Common myeloid progenitor, CD34-positive (primary cell): ENCODE measurements around the gene POU2F2.
A peak's percentile ranks its signal among the peaks of the same experiment; 100 is the strongest.

Experiments used
- CTCF ChIA-PET: fragments of 350-600 bp; sonication (Branson Sonifier 250); formaldehyde crosslinking; loops from one replicate; lab custom pipeline; 2021; ENCODE audit warnings: antibody characterized with exemption; lab: Charles Lee
- POLR2A ChIA-PET: fragments of 350-600 bp; sonication (Branson Sonifier 250); formaldehyde crosslinking; loops from one replicate; lab custom pipeline; 2021; ENCODE audit warnings: antibody characterized with exemption; lab: Charles Lee
- DNase-seq, 3 donors: peaks; one replicate each; pipeline versions ENCODE4 v3.0.0 to v3.0.0-alpha.2; 2013
- H3K27ac ChIP-seq, 2 experiments: 1 replicate in 1 of 2; 2 replicates in 1 of 2; pipeline ENCODE4 v1.7.0; 2013; ENCODE audit warnings: inconsistent platforms in 2 of 2, low read length in 2 of 2, mild to moderate bottlenecking in 2 of 2, low read depth in 1 of 2, moderate library complexity in 1 of 2; ENCODE audit not compliant: severe bottlenecking in 2 of 2, insufficient read depth in 1 of 2, poor library complexity in 1 of 2
- H3K27me3 ChIP-seq, 5 experiments: replicated peaks in 2 of 5; 1 replicate in 3 of 5; 2 replicates in 2 of 5; pipeline versions ENCODE4 v1.6.1 to v1.7.0; 2013; ENCODE audit warnings: low read length in 4 of 5, mild to moderate bottlenecking in 2 of 5, moderate library complexity in 2 of 5, inconsistent platforms in 1 of 5; ENCODE audit not compliant: insufficient read depth in 5 of 5, control insufficient read depth in 4 of 5
- H3K36me3 ChIP-seq, 4 experiments: 1 replicate in 2 of 4; 2 replicates in 2 of 4; pipeline versions ENCODE4 v1.6.1 to v1.7.0; 2013; ENCODE audit warnings: low read length in 3 of 4, control low read depth in 1 of 4, mild to moderate bottlenecking in 1 of 4; ENCODE audit not compliant: control insufficient read depth in 4 of 4, insufficient read depth in 4 of 4
- H3K4me1 ChIP-seq, 4 experiments: 1 replicate in 3 of 4; 2 replicates in 1 of 4; pipeline versions ENCODE4 v1.6.1 to v1.7.1; 2013; ENCODE audit warnings: low read length in 3 of 4, mild to moderate bottlenecking in 3 of 4, control low read depth in 1 of 4, inconsistent platforms in 1 of 4, moderate library complexity in 1 of 4; ENCODE audit not compliant: control insufficient read depth in 4 of 4, insufficient read depth in 4 of 4; ENCODE audit errors: control extremely low read depth in 1 of 4
- H3K4me3 ChIP-seq, 7 experiments: 1 replicate in 4 of 7; 2 replicates in 3 of 7; pipeline versions ENCODE4 v1.5.1 to v1.7.0; 2013; ENCODE audit warnings: mild to moderate bottlenecking in 7 of 7, low read length in 6 of 7, moderate library complexity in 6 of 7, inconsistent platforms in 2 of 7, low read depth in 2 of 7, control low read depth in 1 of 7; ENCODE audit not compliant: insufficient read depth in 4 of 7, control insufficient read depth in 1 of 7; ENCODE audit errors: extremely low read depth in 1 of 7
- H3K9me3 ChIP-seq, 5 experiments: 1 replicate in 4 of 5; 2 replicates in 1 of 5; pipeline versions ENCODE4 v1.6.1 to v1.7.1; 2013; ENCODE audit warnings: low read length in 4 of 5, mild to moderate bottlenecking in 2 of 5, inconsistent platforms in 1 of 5, low read depth in 1 of 5, moderate library complexity in 1 of 5; ENCODE audit not compliant: control insufficient read depth in 4 of 5, insufficient read depth in 2 of 5; ENCODE audit errors: control extremely low read depth in 1 of 5
- WGBS: methylation state at CpG from one replicate; pipeline ENCODE4 v1.1.5; 2013; ENCODE audit not compliant: insufficient coverage; 5-methylcytosine and 5-hydroxymethylcytosine counted together

The POU2F2 gene

DNA sequence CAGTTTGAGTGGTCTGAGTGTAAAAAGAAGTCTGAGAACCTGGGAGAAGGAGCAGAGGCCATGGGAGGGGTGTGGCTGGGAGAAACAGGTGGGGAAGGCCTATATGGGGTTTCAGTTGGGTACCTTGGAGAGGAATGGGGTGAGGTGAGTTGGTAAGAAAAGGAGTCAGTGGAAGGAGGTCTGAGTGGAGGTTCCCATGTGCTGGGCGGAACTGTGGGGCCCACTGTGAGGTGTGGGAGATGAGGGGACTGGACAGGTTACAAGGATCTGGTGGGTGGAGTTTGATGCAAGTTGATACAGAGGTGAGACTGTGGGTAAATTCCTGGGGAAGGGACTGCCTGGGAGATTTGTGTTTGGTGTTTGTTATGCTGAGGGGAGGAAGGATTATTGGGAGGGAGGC, 54.2 kb downstream of the POU2F2 start:
- DNase-seq: no peak
- ChIA-PET POLR2A (interaction anchor here (0.9 kb wide), 1 partner anchor 27 kb away, joined by 3 read pairs; no protein-coding TSS in a partner anchor), CTCF (interaction anchor here (4.5 kb wide), 1 partner anchor 15 kb away, joined by 31 read pairs; no protein-coding TSS in a partner anchor)
- Histone ChIP-seq H3K27ac (peak overlapping the region; percentile 94 to 99), H3K36me3 (peaks cover 6 to 42% (median 34%) of the 10 kb centered on the region in 4 experiments), H3K4me3 (peak overlapping the region in 1 of 7 experiments; percentile 90), H3K4me1 (peaks cover 8 to 29% (median 24%) of the 10 kb centered on the region in 4 experiments), H3K9me3 (no peaks in the 10 kb centered on the region), H3K27me3 (no peaks in the 10 kb centered on the region)
- 100% methylated on average over 1 of the region's 1 CpG for WGBS

DNA sequence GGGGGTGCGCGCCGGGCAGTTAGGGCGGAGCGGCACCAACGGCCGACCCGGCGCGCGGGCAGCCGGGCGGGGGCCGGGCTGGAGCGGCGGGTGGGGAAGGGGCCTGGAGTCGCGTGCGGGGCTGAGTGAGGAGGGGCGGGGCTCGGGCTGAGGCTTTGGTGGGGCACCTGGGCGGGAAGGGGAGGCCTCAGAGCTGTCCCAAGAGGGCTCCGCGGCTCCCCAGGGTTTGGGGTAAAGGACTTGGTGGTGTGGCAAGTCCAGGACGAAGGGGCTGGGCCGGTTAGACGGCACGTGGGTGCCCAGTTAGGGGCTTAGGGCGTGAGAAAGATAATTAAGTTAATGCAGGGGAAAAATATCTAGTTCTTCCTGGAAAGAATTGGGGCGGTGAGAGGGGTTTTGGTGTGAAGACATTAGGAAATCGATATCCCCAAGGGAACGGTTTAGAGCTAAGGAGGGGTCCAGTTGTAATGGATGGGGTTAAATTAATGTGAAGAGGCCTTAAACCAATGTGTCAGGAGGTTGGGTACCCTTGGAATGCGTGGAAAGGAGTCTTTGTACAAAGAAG, 55.8 kb downstream of the POU2F2 start:
- Histone ChIP-seq H3K27me3 (no peaks in the 10 kb centered on the region), H3K4me1 (peaks cover 8 to 29% (median 24%) of the 10 kb centered on the region in 4 experiments), H3K27ac (peak overlapping the region; percentile 94 to 99), H3K4me3 (peak overlapping the region; percentile 76 to 96 (median 83)), H3K36me3 (peaks cover 6 to 34% (median 30%) of the 10 kb centered on the region in 4 experiments), H3K9me3 (no peaks in the 10 kb centered on the region)
- DNase-seq: peak in 1 of 3 donors; percentile 63
- 0% methylated on average over 22 of the region's 33 CpGs for WGBS
- ChIA-PET CTCF (interaction anchor here (1.0 to 1.3 kb wide), 2 partner anchors 8 to 224 kb away, joined by 3 read pairs; no protein-coding TSS in a partner anchor), POLR2A (interaction anchor here (1.0 to 1.6 kb wide), 4 partner anchors 15 to 167 kb away, joined by 3 to 5 read pairs (median 4); partner anchors contain the start of gene POU2F2)

DNA sequence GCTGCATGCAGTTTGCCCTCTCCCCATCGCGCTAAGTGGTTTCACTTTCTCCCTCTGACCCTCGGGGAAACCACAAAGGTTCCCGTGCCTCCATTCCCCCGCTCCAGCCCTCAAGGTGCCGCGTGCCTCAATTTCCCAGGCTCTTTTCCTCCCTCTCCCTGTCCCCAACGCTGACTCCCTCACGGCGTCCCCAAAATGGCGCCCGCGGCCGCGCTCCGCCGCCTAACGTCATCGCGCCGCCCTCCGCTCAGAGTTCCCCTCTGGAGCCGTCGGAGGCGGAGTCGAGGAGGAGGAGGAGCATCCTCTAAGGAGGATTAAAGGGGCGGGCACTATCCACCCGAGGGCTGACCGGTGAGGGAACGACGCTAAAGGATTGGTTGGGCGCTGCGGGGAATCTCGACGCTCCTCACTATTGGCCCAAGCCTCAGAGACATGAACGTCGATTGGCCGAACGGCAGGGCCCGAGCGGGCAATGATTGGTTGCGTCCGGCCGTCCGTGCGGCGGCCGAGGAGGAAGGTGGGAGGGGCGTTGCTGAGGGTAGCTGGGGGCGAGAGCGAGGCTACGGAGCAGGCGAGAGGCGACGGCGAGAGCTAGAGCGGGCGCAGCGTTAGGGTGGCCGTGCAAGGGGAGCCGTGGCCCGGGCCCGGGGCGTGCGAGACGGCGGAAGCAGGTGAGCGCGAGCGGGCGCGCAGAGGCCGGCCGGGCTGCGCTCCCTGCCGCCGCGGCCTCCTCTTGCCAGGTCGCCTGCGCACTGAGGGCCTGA, 56.4 kb downstream of the POU2F2 start, which contains the start of gene ZNF574:
Gene ZNF574 (plus strand): TSS at position 551 of the 764 bp plus-strand sequence. CDS start 2,441 bp downstream, outside the sequence.
- H3K9me3 ChIP-seq: no peaks in the 10 kb centered on the region
- ChIA-PET POLR2A (interaction anchor here (1.0 to 1.6 kb wide), 4 partner anchors 16 to 167 kb away, joined by 3 to 5 read pairs (median 4); partner anchors contain the start of gene POU2F2), CTCF (no interaction called here)
- no peaks in the 10 kb centered on the region for H3K27me3 ChIP-seq
- WGBS: under 1% methylated on average over 60 of the region's 80 CpGs
- H3K36me3 ChIP-seq: peaks cover 5 to 27% (median 23%) of the 10 kb centered on the region in 4 experiments
- peak within 1 kb of the TSS; percentile 98 to 99 for H3K27ac ChIP-seq
- DNase-seq: peak; percentile 100
- H3K4me3 ChIP-seq: peak within 1 kb of the TSS; percentile 76 to 96 (median 83)
- H3K4me1 ChIP-seq: peaks cover 8 to 31% (median 25%) of the 10 kb centered on the region in 4 experiments

DNA sequence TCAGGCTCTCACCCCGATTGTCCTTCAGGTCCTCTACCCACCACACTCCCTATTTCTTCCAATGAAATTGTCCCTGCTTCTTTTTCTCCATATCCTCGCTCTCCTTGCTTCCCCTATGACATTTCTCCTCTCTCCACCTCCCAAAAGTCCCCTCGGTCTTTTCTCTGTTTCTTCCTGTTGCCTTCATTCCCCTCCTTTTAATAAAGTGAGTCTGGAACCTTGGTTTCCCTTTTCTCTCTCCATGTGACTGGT, 57.0 kb downstream of the POU2F2 start:
- peaks cover 4 to 22% (median 20%) of the 10 kb centered on the region in 4 experiments for H3K36me3 ChIP-seq
- no peak for DNase-seq
- H3K27me3 ChIP-seq: no peaks in the 10 kb centered on the region
- ChIA-PET POLR2A (no interaction called here), CTCF (no interaction called here)
- H3K4me1 ChIP-seq: peaks cover 9 to 36% (median 30%) of the 10 kb centered on the region in 4 experiments
- 4% methylated on average over 3 of the region's 3 CpGs for WGBS
- peak overlapping the region; percentile 70 to 96 (median 83) for H3K4me3 ChIP-seq
- H3K9me3 ChIP-seq: no peaks in the 10 kb centered on the region
- peak overlapping the region; percentile 98 to 99 for H3K27ac ChIP-seq

DNA sequence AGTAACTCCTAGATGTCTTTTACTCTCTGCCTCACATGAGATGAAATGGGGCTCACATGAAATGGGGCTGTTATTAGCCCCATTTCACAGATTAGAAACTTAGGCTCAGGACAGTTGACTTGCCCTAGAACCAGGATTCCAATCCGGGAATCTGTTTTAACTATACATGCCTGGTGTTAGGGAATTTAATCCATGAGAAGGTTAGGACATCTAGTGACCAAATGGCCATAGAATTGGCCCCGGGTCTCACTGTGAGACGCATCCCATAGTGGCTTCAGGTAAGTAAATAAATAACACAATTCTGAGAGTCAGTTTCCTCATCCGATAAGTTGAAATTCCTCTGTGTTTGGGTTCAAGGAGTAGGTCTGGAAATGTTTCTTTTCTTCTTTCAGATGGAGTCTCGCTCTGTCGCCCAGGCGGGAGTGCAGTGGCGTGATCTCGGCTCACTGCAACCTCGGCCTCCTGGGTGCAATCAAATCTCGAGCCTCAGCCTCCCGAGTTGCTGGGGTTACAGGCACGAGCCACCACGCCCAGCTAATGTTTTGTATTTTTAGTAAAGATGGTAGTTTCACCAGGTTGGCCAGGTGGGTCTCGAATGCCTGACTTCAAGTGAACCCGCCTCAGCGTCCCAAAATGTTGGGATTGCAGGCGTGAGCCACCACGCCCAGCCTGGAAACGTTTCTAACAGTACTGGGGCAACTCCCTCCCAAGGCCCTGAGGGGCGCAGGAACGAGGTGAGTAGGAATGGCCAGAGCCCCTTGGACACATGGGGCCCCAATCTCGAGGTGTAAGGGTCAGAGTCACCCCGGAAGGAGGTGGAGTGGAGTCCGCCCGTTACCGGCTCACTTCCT, 57.5 kb downstream of the POU2F2 start:
- Histone ChIP-seq H3K4me1 (peaks cover 10 to 41% (median 35%) of the 10 kb centered on the region in 4 experiments), H3K27me3 (no peaks in the 10 kb centered on the region), H3K9me3 (no peaks in the 10 kb centered on the region), H3K36me3 (peaks cover 4 to 17% (median 15%) of the 10 kb centered on the region in 4 experiments), H3K4me3 (peak overlapping the region in 6 of 7 experiments; percentile 76 to 96 (median 86)), H3K27ac (peak overlapping the region; percentile 98 to 99)
- 64% methylated on average over 19 of the region's 27 CpGs for WGBS
- CTCF ChIA-PET: no interaction called here
- peak in 1 of 3 donors; percentile 29 for DNase-seq
- POLR2A ChIA-PET: no interaction called here

DNA sequence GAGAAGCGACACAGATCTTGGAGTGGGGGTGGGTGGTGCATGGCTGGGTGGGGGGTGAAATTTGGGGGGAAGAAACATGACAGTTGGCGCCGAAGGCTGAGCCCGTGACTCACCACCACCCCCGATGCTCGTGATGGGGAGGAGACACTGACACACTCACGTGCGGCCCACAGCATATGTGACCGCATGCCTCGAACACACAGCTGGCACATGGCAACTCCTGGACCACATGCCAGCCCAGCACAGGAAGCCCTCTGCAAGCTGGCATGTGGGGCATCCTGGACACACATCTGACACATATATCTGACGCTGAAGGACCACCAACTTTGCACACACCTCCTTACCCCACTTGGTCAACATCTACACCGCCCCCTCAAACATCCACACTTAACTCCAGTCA, 61.0 kb downstream of the POU2F2 start:
- H3K9me3 ChIP-seq: no peaks in the 10 kb centered on the region
- H3K36me3 ChIP-seq: no peaks in the 10 kb centered on the region
- peaks cover 5 to 38% (median 35%) of the 10 kb centered on the region in 4 experiments for H3K4me1 ChIP-seq
- H3K27me3 ChIP-seq: no peaks in the 10 kb centered on the region
- DNase-seq: peak in 1 of 3 donors; percentile 12
- H3K27ac ChIP-seq: no peak overlapping the region
- no peak overlapping the region for H3K4me3 ChIP-seq
- CTCF ChIA-PET: interaction anchor here (1.2 kb wide), 1 partner anchor 10 kb away, joined by 3 read pairs; no protein-coding TSS in a partner anchor
- WGBS: 97% methylated on average over 12 of the region's 12 CpGs
- POLR2A ChIA-PET: no interaction called here
